Heart right ventricle (tissue), 16 donors: ENCODE measurements around the gene SCAMP1. TPM values are rescaled to one million over a fixed set of nuclear protein-coding genes. Genes with fewer than 3 reads are reported as not detected.

Source experiments
- ATAC-seq, 8 donors: fragments of 200-7000 bp; cut with Tn5 transposase; one replicate each; pipeline ENCODE4 v1.9.1; 2020; ENCODE audit warnings: mild to moderate bottlenecking in 8 of 8, moderate library complexity in 8 of 8, moderate number of reproducible peaks in 1 of 8
- DNase-seq, 2 donors: peaks; one replicate each; pipeline ENCODE4 v3.0.0-alpha.2; 2020
- H3K27ac ChIP-seq, 10 donors: fragments of 200-600 bp; sonication (generic) in 2 of 10; one replicate each; pipeline versions ENCODE4 v1.5.0 to v1.8.0; 2020 to 2022; ENCODE audit warnings: mild to moderate bottlenecking in 3 of 10
- H3K27me3 ChIP-seq, 7 donors: fragments of 200-600 bp; one replicate each; pipeline ENCODE4 v1.8.0; 2021 to 2022; ENCODE audit warnings: mild to moderate bottlenecking in 2 of 7
- H3K36me3 ChIP-seq, 9 donors: fragments of 200-600 bp; sonication (generic) in 1 of 9; one replicate each; pipeline versions ENCODE4 v1.5.0 to v1.8.0; 2020 to 2022; ENCODE audit warnings: mild to moderate bottlenecking in 2 of 9
- H3K4me1 ChIP-seq, 9 donors: fragments of 200-600 bp; sonication (generic) in 1 of 9; one replicate each; pipeline versions ENCODE4 v1.5.0 to v1.8.0; 2020 to 2022; ENCODE audit warnings: mild to moderate bottlenecking in 4 of 9
- H3K4me3 ChIP-seq, 10 donors: fragments of 200-600 bp; sonication (generic) in 2 of 10; one replicate each; pipeline versions ENCODE4 v1.5.0 to v1.8.0; 2020 to 2022; ENCODE audit warnings: mild to moderate bottlenecking in 7 of 10, moderate library complexity in 2 of 10
- H3K9me3 ChIP-seq, 11 donors: fragments of 200-600 bp in 10 of 11; sonication (generic) in 2 of 11; one replicate each; pipeline versions ENCODE4 v1.5.0 to v1.8.0; 2013 to 2022; ENCODE audit warnings: mild to moderate bottlenecking in 2 of 11, control low read depth in 1 of 11, moderate library complexity in 1 of 11
- WGBS, 2 donors: extraction: QIAGEN DNeasy Blood & Tissue Kit; methylation state at CpG; one replicate each; pipeline ENCODE4 v1.1.7; 2013; ENCODE audit warnings: inconsistent platforms in 1 of 2; 5-methylcytosine and 5-hydroxymethylcytosine counted together
- intact Hi-C, 10 donors: fragments of 100-400 bp; cut with DNase I; formaldehyde crosslinking; loops; one replicate each; pipeline versions ENCODE4 v1.11.1 to v1.14.2; 2022
- polyA plus RNA-seq, 2 donors: library from polyadenylated mRNA; stranded (reverse); fragments of 200-250 nt; gene quantifications; one replicate each; pipeline ENCODE4 v1.2.3, GENCODE V29; 2013
- total RNA-seq, 10 donors: library from RNA; stranded (reverse); fragmentation: NEBNext Ultra II Directional in 3 of 10; extraction: Animal tissue kit (Norgen Biotek cat#: 25700) in 3 of 10; gene quantifications; one replicate each; pipeline versions ENCODE4 v1.2.1 to v1.2.4, GENCODE V29; 2021 to 2023
- TF ChIP-seq, protein P1 (sequence below), 9 donors: fragments of 200-600 bp; sonication (generic) in 2 of 9; IDR thresholded peaks; one replicate each; pipeline versions ENCODE4 v1.5.0 to v1.8.0; 2021 to 2022; ENCODE audit warnings: antibody characterized with exemption in 9 of 9, mild to moderate bottlenecking in 5 of 9, moderate library complexity in 1 of 9
- donor health status: Arrhythmogenic right ventricular cardiomyopathy.
- donor health status: ischemic (EF 13 %, LVEDD 7.1; RV severe dilation, severe dysfunction).
- donor health status: healthy with polysubstance abuse.
- donor health status: DM: no; HTN: yes; CAD: no.
- donor health status: DM: no; HTN: no; CAD: no.
- donor health status: ischemic (EF 25% LVEDD 6.9; RV normal size, moderate dysfunction).
- donor health status: ischemic (EF 25% LVEDD 5.7; RV mildly dilated, moderate dysfunction).
- donor health status: healthy.
- donor health status: DM: yes; HTN: yes; CAD: no.
- donor health status: Ischemic cardiomyopathy.
- donor health status: ischemic (EF 35%, LVEDD 5.7; RV mildly dilated, moderate dysfunction).
- donor health status: nonischemic (EF 11% LVEDD 7.7; RV severe dilation, severe dysfunction).
- donor health status: DM: yes; HTN: yes; CAD: no.
- donor health status: PGD.
- donor health status: ischemic (EF 29% LVEDD 5.4; RV normal size, mild dysfunction).
- donor health status: nonischemic (EF 23%, LVEDD 6.1; RV moderate dilation, normal function).

SCAMP1 gene
- total and polyA plus RNA-seq, 12 donors = 7.9 to 40.4 (median 33.1) TPM

- peaks cover 20 to 98% (median 59%) of the 10 kb centered on the region in 9 donors for H3K4me1 ChIP-seq
- DNase-seq (no peak), ATAC-seq (no peak)
- no peaks in the 10 kb centered on the region for H3K9me3 ChIP-seq
- peak overlapping the region in 4 of 10 donors; percentile 42 to 76 (median 70) for H3K27ac ChIP-seq
- no peaks in the 10 kb centered on the region for H3K36me3 ChIP-seq
- TF ChIP-seq, protein P1, sequence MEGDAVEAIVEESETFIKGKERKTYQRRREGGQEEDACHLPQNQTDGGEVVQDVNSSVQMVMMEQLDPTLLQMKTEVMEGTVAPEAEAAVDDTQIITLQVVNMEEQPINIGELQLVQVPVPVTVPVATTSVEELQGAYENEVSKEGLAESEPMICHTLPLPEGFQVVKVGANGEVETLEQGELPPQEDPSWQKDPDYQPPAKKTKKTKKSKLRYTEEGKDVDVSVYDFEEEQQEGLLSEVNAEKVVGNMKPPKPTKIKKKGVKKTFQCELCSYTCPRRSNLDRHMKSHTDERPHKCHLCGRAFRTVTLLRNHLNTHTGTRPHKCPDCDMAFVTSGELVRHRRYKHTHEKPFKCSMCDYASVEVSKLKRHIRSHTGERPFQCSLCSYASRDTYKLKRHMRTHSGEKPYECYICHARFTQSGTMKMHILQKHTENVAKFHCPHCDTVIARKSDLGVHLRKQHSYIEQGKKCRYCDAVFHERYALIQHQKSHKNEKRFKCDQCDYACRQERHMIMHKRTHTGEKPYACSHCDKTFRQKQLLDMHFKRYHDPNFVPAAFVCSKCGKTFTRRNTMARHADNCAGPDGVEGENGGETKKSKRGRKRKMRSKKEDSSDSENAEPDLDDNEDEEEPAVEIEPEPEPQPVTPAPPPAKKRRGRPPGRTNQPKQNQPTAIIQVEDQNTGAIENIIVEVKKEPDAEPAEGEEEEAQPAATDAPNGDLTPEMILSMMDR (IDR thresholded peaks at IDR 0.05) = no peak
- no peaks in the 10 kb centered on the region for H3K27me3 ChIP-seq
- WGBS, 2 donors = 87 to 93% methylated on average over 2 of the region's 2 CpGs
- intact Hi-C loops = loop anchor here in 1 of 10 donors (2.0 kb wide), 1 partner anchor 39 kb away; no protein-coding TSS in a partner anchor
- no peak overlapping the region for H3K4me3 ChIP-seq
Measured at GRCh38 chr5:78505860-78506259, 145.4 kb downstream of the SCAMP1 start.

GRCh38 chr5:78506261-78507024 is 146.0 kb downstream of the SCAMP1 start:
- DNase-seq (no peak), ATAC-seq (no peak)
- Histone ChIP-seq H3K27ac (peak overlapping the region in 4 of 10 donors; percentile 15 to 42 (median 33)), H3K9me3 (no peaks in the 10 kb centered on the region), H3K27me3 (no peaks in the 10 kb centered on the region), H3K4me1 (peaks cover 25 to 98% (median 61%) of the 10 kb centered on the region in 9 donors), H3K4me3 (peak overlapping the region in 1 of 10 donors; percentile 63), H3K36me3 (no peaks in the 10 kb centered on the region)
- 75 to 83% methylated on average over 2 of the region's 2 CpGs for WGBS, 2 donors
- intact Hi-C loops = no loop called here
- TF ChIP-seq, protein P1 (IDR thresholded peaks at IDR 0.05) = no peak

DNA sequence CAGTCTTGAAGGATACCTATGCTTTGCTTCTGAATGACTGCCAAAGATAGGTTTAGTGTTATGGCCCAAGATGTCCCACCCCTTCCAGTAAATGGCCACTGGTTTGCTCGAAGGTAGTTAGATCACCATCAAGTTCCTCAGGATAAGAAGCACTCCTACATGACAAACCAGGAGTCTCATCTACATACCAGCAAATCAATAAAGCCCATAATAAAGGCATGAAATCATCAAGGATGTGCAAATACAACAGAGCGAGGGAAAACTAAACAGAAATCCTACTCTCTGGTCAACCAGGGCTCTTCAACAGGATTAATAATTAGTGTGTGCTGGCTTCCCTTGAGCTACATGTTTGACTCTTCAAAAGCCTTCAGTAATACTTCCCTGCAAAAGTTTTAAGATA is 147.1 kb downstream of the SCAMP1 start:
- TF ChIP-seq, protein P1 (IDR thresholded peaks at IDR 0.05) = no peak
- Histone ChIP-seq H3K9me3 (no peaks in the 10 kb centered on the region), H3K4me1 (peaks cover 30 to 98% (median 61%) of the 10 kb centered on the region in 9 donors), H3K27me3 (no peaks in the 10 kb centered on the region), H3K36me3 (no peaks in the 10 kb centered on the region), H3K27ac (peak overlapping the region in 1 of 10 donors; percentile 88), H3K4me3 (peak overlapping the region in 1 of 10 donors; percentile 63)
- DNase-seq (no peak), ATAC-seq (no peak)
- intact Hi-C loops = no loop called here
- WGBS, 2 donors = 92 to 95% methylated on average over 2 of the region's 2 CpGs

- ATAC-seq = no peak
- no peaks in the 10 kb centered on the region for H3K27me3 ChIP-seq
- no peak for DNase-seq
- H3K9me3 ChIP-seq = no peaks in the 10 kb centered on the region
- TF ChIP-seq, protein P1 (IDR thresholded peaks at IDR 0.05) = no peak
- H3K4me1 ChIP-seq = peaks cover 30 to 97% (median 60%) of the 10 kb centered on the region in 9 donors
- H3K4me3 ChIP-seq = peak overlapping the region in 2 of 10 donors; percentile 12 to 63
- intact Hi-C loops = no loop called here
- H3K36me3 ChIP-seq = no peaks in the 10 kb centered on the region
- H3K27ac ChIP-seq = peak overlapping the region in 2 of 10 donors; percentile 73 to 88
- 48 to 52% methylated on average over 3 of the region's 3 CpGs for WGBS, 2 donors
Measured at GRCh38 chr5:78508186-78508765, 147.9 kb downstream of the SCAMP1 start.
